HG03575 (cell line): ENCODE data around the gene PI16.
A peak's percentile ranks its signal among the peaks of the same experiment; 100 is the strongest.
"Not testable (repeated sequence)": the region's sequence is repeated elsewhere in the genome, so short reads cannot be mapped to it uniquely, and the experiment has no call there.

Source experiments
- ATAC-seq: cut with Tn5 transposase; IDR thresholded peaks from one replicate; pipeline ENCODE4 v1.9.1; 2021; ENCODE audit not compliant: unreplicated experiment, insufficient number of reproducible peaks, low FRiP score; ENCODE audit errors: extremely low read depth

The PI16 gene

DNA sequence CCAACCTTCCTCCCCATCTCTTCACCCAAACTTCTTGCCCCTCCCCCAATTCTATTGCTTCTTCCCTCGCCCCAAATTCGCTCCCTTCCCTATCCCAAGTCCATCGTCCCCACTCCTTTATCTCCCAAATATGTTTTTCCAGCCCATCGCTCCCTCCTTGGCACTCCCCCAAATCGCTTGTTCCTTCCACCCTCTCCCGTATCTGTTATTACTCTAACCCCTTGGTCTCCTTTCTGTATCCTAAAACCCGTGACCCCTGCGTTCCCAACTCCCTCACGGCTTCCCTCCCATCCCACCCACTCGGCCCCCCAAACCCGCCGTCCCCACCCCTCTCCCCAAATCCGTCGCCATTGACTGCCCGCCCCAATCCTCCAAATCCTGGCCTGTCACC, 30.9 kb downstream of the PI16 start:
- ATAC-seq = no peak

DNA sequence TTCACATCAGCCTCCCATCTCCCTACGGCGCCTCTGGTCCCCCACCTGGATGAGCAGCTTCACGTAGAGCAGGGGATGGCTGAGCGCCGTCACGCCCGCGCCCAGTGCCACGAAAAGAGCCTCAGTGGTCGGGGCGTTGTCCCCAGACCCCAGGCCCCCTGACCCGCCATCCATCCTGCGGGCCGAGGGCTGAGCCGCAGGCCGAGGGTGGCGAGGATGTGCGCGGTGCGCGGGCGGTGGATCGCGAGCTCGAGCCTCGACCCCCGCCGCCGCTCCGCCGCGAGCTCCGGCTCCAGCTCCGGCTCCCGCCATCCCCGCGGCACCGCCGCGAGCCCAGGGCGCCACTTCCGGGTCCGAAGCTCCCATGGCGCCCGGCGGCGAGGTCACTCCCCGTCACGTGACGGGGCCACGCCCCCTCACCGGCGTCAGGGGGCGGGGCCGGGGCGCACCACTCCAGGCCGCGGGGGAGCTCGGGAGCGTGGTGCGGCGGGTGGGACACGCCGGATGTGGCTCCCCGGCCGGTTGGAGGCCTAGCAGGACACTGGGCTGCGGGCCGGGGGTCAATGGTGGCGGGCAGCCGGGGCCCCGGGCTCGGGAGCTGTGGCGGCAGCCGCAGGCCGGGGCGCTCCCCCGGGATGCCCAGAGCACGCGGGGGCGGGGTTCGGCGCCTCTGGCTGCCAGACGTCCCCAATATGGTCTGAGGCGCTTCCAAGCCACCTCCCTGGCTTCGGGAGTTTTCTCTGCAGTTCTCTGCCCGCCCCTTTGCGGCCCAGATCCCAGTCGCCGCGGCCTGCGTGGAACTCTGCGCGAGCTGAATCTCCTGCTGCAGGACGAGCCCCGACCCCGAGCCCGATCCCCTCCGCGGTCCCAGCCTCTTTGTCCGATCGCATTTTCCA, 31.5 kb downstream of the PI16 start, which contains the start of gene MTCH1:
Gene MTCH1, minus strand, starts transcription at position 389 of the 896 bp plus-strand sequence. Its CDS starts 23 bp downstream, at position 366.
- ATAC-seq = peak; percentile 49

DNA sequence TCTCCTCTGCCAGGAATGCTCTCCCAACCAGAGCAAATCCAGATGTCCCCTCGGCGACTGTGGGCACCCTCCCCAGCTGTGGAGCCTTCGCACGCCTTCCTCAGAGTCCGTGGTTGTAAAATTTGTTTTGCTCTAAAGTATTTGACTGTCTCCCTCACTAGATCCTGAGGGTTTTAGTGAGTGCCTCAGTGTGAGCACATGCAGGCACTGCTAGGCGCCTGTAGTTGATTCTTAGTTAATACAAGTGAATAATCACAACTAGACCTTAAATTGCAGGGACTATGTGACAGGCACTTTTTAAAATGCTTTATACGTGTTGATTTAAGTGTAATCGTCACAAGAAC, 32.1 kb downstream of the PI16 start:
- ATAC-seq = no peak

DNA sequence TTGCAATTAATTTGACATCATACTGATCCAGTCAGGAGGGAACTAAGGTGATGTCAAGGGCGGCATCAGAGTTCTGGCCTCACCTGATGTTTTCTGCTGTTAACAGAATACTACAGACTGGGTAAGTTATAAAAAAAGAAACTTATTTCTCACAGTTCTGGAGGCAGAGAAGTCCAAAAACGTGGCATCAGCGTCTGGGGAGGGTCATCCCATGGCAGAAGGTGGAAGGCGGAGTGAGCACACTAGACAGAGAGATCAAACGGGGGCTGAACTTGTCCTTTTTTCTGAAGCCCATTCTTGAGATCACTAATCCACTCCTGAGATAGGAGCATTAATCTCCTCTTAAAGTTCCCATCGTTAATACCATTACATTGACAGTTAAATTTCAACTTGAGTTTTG, 34.7 kb downstream of the PI16 start:
- no peak for ATAC-seq

GRCh38 chr6:36990401-36990800, 35.9 kb downstream of the PI16 start:
- ATAC-seq = not testable (repeated sequence)

GRCh38 chr6:36997811-36998722, 43.5 kb downstream of the PI16 start:
- no peak for ATAC-seq

DNA sequence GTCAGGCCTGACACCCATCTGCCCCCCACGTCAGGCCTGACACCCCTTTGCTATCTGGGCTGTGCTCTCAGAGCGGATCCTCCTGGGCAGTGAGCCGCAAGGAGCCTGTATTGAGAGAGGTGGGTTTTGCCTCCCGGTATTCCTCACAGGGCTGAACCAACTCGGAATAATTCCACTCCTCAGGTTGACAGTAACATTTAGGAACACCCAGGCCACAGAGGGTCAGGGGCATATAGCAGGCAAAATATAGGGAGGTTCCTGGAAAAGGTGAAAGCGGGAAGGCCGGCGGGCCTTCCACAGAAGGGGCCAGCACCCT, 44.1 kb downstream of the PI16 start:
- ATAC-seq = no peak

GRCh38 chr6:36999061-36999750, 44.7 kb downstream of the PI16 start:
- ATAC-seq = no peak

- ATAC-seq = no peak
Measured at GRCh38 chr6:36999751-37000125, 45.2 kb downstream of the PI16 start.

DNA sequence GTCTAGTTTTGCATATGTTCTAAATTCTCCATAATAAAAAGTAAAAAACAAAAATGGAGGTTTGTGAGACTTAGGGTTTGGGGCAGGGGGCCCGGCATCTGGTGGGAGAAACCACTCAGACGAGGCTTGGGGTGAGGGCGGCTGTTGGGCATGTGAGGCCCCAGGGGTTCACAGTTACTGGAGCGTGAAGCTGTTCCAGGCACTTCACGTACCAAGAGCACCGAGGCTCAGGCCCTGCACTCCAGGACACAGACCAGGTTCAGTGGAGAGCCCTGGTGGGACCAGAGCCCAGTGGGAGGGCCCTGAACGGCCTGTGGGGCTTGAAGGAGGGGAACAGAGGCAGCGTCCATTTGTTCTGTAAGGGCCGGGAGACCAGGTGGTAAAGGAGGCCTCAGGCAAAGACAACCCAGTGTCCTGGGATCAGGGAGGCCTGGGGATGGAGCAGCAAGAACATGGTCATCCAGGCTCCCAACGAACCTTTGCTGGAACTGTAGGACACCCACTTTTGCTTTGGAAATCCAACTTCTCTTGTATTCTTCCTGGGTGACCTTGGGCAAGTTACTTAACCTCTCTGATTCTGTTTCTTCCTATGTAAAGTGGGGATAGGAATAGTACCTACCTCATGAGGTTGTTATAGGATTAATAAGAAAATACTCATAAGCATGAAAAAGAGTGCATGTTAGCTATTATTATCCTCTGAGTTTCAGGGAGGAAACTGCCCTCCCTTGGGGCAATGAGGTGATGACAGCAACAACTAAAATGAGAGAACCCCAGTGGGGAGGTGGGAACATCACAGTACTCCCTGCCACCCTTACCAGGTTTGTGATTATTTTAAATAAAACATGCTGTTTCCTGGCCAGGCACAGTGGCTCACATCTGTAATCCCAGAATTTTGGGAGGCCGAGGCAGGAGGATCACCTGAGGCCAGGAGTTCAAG, 49.8 kb downstream of the PI16 start:
- ATAC-seq = no peak

GRCh38 chr6:37005061-37005810, 50.7 kb downstream of the PI16 start, which contains the start of gene FGD2:
FGD2 (plus strand) TSS chr6:37005655; CDS start chr6:37005818, 163 bp downstream.
- no peak for ATAC-seq

DNA sequence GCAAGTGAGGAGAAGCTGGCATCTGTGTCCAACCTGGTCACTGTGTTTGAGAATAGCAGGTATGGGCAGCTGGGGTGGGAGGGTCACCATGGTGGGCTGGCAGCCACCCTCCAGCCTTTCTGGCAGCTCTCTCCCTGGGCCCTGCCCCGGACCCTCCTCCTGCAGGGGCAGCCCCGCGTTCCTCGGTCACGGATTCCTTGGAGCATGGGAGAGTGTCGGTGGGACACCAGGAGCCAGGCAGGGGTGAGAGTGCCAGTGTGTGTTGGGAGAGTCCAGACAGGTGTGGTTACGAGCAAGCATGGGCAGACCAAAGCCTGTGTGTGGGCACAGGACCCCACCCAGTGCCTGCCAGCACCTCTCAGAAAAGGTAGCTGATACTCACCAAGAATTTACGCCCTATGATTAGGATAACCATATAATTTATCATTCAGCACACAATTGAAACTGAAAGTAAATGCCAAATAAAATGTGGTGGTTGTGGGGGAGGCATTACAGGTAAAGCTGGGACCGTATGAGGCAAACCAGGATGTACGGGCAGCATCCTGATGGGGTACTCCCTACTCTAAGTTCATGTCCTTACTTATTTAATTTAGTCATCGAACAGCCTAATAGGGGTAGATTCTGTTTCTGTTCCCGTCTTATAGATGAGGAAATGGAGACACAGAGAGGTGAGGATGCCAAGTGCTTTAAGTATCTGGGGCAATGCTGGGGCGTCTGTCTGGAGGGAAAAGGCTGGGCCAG, 51.5 kb downstream of the PI16 start:
- ATAC-seq = no peak

DNA sequence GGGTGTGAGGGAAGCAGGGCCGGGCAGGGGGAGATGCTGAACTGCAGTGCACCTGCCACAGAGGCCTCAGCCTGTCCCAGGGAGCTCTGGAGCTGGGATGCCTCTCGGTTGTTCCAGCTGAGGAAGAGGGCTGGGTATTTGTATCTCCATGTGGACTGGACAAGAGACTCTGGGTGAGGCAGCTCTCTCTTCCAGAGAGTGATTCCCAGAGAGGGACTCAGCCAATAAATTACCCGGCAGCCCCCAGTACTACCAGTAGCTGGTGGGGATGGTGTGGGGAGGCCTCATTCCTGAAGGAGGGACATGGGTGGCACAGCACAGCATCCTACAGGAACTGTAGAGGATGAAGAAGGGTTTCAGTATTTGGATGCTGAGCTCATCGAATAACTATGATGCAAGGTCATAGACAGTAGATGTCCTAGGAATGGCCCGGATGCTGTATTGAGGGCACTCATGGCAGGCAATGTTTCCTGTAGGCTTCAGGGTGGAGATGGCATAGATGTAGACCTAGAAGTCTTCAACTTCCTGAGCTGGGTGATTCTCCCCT, 52.3 kb downstream of the PI16 start:
- no peak for ATAC-seq

- no peak for ATAC-seq
Measured at GRCh38 chr6:37007340-37008043, 53.0 kb downstream of the PI16 start.

DNA sequence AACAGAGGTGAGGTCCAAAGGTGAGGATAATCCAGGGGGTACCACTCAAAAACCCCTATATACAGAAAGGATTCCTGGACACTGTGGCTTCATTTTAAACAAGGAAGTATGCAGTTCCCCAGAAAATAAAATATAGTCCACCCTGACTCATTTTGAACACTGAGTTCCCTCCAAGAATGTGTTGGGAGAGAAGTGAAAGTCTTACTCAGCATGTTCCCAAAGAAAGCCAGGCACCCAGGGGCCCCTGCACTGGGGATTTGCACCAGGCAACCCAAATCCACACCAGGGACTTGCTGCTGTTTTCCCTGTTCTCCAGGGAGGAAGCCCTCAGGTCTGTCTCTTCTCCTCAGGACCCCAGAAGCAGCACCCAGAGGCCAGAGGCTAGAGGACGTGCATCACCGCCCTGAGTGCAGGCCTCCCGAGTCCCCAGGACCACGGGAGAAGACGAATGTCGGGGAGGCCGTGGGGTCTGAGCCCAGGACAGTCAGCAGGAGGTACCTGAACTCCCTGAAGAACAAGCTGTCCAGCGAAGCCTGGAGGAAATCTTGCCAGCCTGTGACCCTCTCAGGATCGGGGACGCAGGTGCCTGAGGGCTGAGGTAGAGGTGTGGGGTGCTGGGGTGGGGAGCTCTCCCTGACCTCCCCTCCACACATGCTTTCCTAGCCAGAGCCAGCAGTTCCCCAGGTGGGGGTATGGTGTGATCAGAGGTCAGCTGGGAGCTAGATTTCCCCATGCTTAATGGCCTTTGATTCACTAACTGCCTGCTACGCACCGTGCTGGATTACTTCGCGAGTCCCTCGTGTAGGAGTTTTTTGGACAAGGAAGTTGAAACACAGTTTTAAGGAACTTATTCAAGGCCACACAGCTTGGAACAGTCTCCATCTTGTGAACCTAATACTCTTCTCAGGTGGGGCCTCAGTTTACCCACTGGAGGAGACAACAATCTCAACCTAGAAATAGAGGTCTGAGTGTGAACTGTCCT, 54.2 kb downstream of the PI16 start:
- ATAC-seq = no peak
